GM23248 (cell line): Measurements from ENCODE around the gene DMBT1. TPM values are rescaled to one million over a fixed set of nuclear protein-coding genes. Genes with fewer than 3 reads are reported as not detected.
"Not testable (repeated sequence)": the region's sequence is repeated elsewhere in the genome, so short reads cannot be mapped to it uniquely, and the experiment has no call there.

ENCODE experiments used
- DNase-seq: peaks from one replicate; pipeline ENCODE4 v3.0.0-alpha.2; 2015
- H2AFZ ChIP-seq: fragments of 200-600 bp; sonication (generic); 2 replicates; pipeline ENCODE4 v1.6.1; 2016; ENCODE audit warnings: antibody characterized with exemption
- H3F3A ChIP-seq: fragments of 200-600 bp; sonication (generic); 2 replicates; pipeline ENCODE4 v1.6.1; 2016; ENCODE audit warnings: mild to moderate bottlenecking, antibody characterized with exemption, mixed run types; ENCODE audit not compliant: insufficient read depth
- H3K27ac ChIP-seq: fragments of 200-600 bp; sonication (generic); 2 replicates; pipeline ENCODE4 v1.5.1; 2016; ENCODE audit warnings: mild to moderate bottlenecking
- H3K27me3 ChIP-seq: fragments of 200-600 bp; sonication (generic); replicated peaks from 2 replicates; pipeline ENCODE4 v1.6.1; 2016; ENCODE audit warnings: mild to moderate bottlenecking; ENCODE audit not compliant: insufficient read depth
- H3K36me3 ChIP-seq: fragments of 200-600 bp; sonication (generic); 2 replicates; pipeline ENCODE4 v1.6.1; 2016; ENCODE audit warnings: low read depth, mild to moderate bottlenecking
- H3K4me1 ChIP-seq: fragments of 200-600 bp; sonication (generic); 2 replicates; pipeline ENCODE4 v1.6.1; 2016; ENCODE audit warnings: mild to moderate bottlenecking; ENCODE audit not compliant: insufficient read depth
- H3K4me2 ChIP-seq: fragments of 200-600 bp; sonication (generic); one replicate; pipeline ENCODE4 v1.6.1; 2016; ENCODE audit warnings: mild to moderate bottlenecking; ENCODE audit not compliant: unreplicated experiment
- H3K4me3 ChIP-seq: fragments of 200-600 bp; sonication (generic); 2 replicates; pipeline ENCODE4 v1.5.1; 2016; ENCODE audit warnings: mild to moderate bottlenecking
- H3K79me2 ChIP-seq: fragments of 200-600 bp; sonication (generic); 2 replicates; pipeline ENCODE4 v1.6.1; 2016; ENCODE audit warnings: mild to moderate bottlenecking; ENCODE audit not compliant: insufficient read depth
- H3K9ac ChIP-seq: fragments of 200-600 bp; sonication (generic); 2 replicates; pipeline ENCODE4 v1.6.1; 2016; ENCODE audit warnings: mild to moderate bottlenecking
- H3K9me2 ChIP-seq: fragments of 200-600 bp; sonication (generic); 2 replicates; pipeline ENCODE4 v1.6.1; 2016; ENCODE audit warnings: mixed run types, mild to moderate bottlenecking, moderate library complexity; ENCODE audit not compliant: insufficient read depth
- H3K9me3 ChIP-seq: fragments of 200-600 bp; sonication (generic); one replicate; pipeline ENCODE4 v1.6.1; 2017; ENCODE audit warnings: low read depth
- H4K20me1 ChIP-seq: fragments of 200-600 bp; sonication (generic); 2 replicates; pipeline ENCODE4 v1.6.0; 2016; ENCODE audit not compliant: insufficient read depth
- EZH2 ChIP-seq: fragments of 200-600 bp; sonication (generic); IDR thresholded peaks from 2 replicates; pipeline ENCODE4 v1.6.1; 2018; ENCODE audit warnings: antibody characterized with exemption, mild to moderate bottlenecking; ENCODE audit not compliant: insufficient read depth, poor library complexity, severe bottlenecking
- EZH2phosphoT487 ChIP-seq: fragments of 200-600 bp; sonication (generic); IDR thresholded peaks from 2 replicates; pipeline ENCODE4 v1.6.1; 2018; ENCODE audit warnings: antibody characterized with exemption, moderate library complexity, mild to moderate bottlenecking, low read depth; ENCODE audit not compliant: insufficient read depth
- WGBS, 2 experiments: methylation state at CpG; one replicate each; pipeline ENCODE4 v1.1.6; 2015 to 2017; ENCODE audit warnings: low lambda C conversion rate in 2 of 2, low coverage in 1 of 2; ENCODE audit errors: missing lambda C conversion rate in 2 of 2; 5-methylcytosine and 5-hydroxymethylcytosine counted together
- in situ Hi-C: fragments of 300-500 bp; cut with MboI; formaldehyde crosslinking; loops from 2 replicates; pipeline ENCODE4 v1.15.0; 2020
- polyA plus RNA-seq: library from polyadenylated mRNA; unstranded; fragments of >200 nt; fragmentation: Nextera tagmentation; extraction: Ambion mirVana; gene quantifications from 2 replicates; pipeline ENCODE4 v1.2.1, GENCODE V29; 2016
- total RNA-seq: library from RNA; depleted of rRNA; stranded (reverse); fragments of >200 nt; shearing (Covaris generic); gene quantifications from 2 replicates; pipeline ENCODE4 v1.2.3, GENCODE V29; 2014

Gene DMBT1
- total and polyA plus RNA-seq, 2 experiments from 2014 or later = not detected

DNA sequence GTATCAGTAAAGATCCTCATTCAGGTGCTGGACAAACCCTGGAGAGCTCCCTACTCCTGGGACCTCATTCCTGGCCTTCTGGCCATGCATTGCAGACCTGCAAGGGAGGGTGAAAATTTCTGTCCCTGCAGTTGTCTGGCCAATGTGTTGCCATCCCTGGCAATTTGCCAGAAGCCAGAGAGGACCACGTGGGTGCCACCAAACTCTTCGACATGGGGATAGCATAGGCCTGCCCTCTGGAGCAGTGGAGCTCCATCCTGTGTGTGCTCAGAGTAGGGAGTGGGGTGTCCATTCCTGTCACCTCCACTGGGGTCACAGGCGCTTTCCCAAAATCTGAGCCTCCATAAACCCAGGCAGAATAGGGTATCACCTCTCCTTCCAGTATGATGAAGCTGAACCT is 31.2 kb downstream of the DMBT1 start:
- H3K9me3 ChIP-seq = no peaks in the 10 kb centered on the region
- DNase-seq = no peak
- H3K4me2 ChIP-seq = no peak overlapping the region
- H3K27ac ChIP-seq = no peak overlapping the region
- no peaks in the 10 kb centered on the region for H3K79me2 ChIP-seq
- H4K20me1 ChIP-seq = no peaks in the 10 kb centered on the region
- 36 to 46% methylated on average over 3 of the region's 3 CpGs for WGBS, 2 experiments
- H3F3A ChIP-seq = no peaks in the 10 kb centered on the region
- H3K4me1 ChIP-seq = no peaks in the 10 kb centered on the region
- H2AFZ ChIP-seq = no peak overlapping the region
- H3K27me3 ChIP-seq = no peaks in the 10 kb centered on the region
- in situ Hi-C loops = no loop called here
- no peaks in the 10 kb centered on the region for H3K9me2 ChIP-seq
- H3K36me3 ChIP-seq = no peaks in the 10 kb centered on the region
- H3K4me3 ChIP-seq = no peak overlapping the region
- no peak overlapping the region for H3K9ac ChIP-seq
- no peak for TF ChIP-seq EZH2
- TF ChIP-seq EZH2phosphoT487 = no peak

DNA sequence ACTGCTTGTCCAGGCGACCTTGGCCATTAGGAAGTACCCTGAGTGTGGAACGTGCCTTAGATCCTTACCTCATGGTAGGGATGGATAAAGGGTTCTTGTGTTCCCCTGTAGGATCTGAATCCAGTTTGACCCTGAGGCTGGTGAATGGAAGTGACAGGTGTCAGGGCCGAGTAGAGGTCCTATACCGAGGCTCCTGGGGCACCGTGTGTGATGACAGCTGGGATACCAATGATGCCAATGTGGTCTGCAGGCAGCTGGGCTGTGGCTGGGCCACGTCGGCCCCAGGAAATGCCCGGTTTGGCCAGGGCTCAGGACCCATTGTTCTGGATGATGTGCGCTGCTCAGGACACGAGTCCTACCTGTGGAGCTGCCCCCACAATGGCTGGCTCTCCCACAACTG is 31.6 kb downstream of the DMBT1 start:
- Histone ChIP-seq H4K20me1 (no peaks in the 10 kb centered on the region), H3K4me1 (no peaks in the 10 kb centered on the region), H3K9me2 (no peaks in the 10 kb centered on the region), H3K9ac (no peak overlapping the region), H3K4me2 (no peak overlapping the region), H3F3A (no peaks in the 10 kb centered on the region), H3K27ac (no peak overlapping the region), H3K9me3 (no peaks in the 10 kb centered on the region), H2AFZ (no peak overlapping the region), H3K4me3 (no peak overlapping the region), H3K27me3 (no peaks in the 10 kb centered on the region), H3K79me2 (no peaks in the 10 kb centered on the region), H3K36me3 (no peaks in the 10 kb centered on the region)
- no peak for DNase-seq
- TF ChIP-seq EZH2phosphoT487 = no peak
- no peak for TF ChIP-seq EZH2
- in situ Hi-C loops = no loop called here
- WGBS, 2 experiments = 40 to 61% methylated on average over 6 to 7 of the region's 10 CpGs

DNA sequence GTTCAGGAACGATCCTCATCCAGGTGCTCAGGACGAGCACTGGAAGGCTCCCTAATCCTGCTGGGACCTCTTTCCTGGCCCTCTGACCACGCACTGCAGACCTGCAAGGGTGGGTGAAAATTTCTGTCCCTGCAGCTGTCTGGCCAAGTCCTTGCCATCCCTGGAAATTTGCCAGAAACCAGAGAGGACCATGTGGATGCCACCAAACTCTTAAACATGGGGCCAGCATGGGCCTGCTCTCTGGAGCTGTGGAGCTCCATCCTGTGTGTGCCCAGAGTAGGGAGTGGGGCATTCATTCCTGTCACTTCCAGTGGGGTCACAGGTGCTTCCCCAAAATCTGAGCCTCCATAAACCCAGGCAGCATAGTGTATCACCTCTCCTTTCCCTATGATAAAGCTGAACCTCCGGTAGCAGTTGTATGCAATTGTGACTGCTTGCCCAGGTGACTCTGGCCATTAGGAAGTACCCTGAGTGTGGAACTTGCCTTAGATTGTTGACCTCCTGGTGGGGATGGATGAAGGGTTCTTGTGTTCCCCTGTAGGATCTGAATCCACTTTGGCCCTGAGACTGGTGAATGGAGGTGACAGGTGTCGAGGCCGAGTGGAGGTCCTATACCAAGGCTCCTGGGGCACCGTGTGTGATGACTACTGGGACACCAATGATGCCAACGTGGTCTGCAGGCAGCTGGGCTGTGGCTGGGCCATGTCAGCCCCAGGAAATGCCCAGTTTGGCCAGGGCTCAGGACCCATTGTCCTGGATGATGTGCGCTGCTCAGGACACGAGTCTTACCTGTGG is 57.1 kb downstream of the DMBT1 start:
- H3K9me2 ChIP-seq = no peaks in the 10 kb centered on the region
- H3K4me1 ChIP-seq = no peaks in the 10 kb centered on the region
- H4K20me1 ChIP-seq = no peaks in the 10 kb centered on the region
- H3K4me3 ChIP-seq = no peak overlapping the region
- H3K9me3 ChIP-seq = no peaks in the 10 kb centered on the region
- H3K4me2 ChIP-seq = no peak overlapping the region
- H3K79me2 ChIP-seq = no peaks in the 10 kb centered on the region
- no peak overlapping the region for H3K27ac ChIP-seq
- WGBS, 2 experiments = 28 to 42% methylated on average over 9 to 10 of the region's 10 CpGs
- TF ChIP-seq EZH2phosphoT487 = no peak
- TF ChIP-seq EZH2 = no peak
- in situ Hi-C loops = no loop called here
- no peaks in the 10 kb centered on the region for H3K36me3 ChIP-seq
- H3K9ac ChIP-seq = no peak overlapping the region
- no peaks in the 10 kb centered on the region; the same call in 1 of the 2 replicates for H3K27me3 ChIP-seq
- no peak for DNase-seq
- H2AFZ ChIP-seq = no peak overlapping the region
- H3F3A ChIP-seq = no peaks in the 10 kb centered on the region

DNA sequence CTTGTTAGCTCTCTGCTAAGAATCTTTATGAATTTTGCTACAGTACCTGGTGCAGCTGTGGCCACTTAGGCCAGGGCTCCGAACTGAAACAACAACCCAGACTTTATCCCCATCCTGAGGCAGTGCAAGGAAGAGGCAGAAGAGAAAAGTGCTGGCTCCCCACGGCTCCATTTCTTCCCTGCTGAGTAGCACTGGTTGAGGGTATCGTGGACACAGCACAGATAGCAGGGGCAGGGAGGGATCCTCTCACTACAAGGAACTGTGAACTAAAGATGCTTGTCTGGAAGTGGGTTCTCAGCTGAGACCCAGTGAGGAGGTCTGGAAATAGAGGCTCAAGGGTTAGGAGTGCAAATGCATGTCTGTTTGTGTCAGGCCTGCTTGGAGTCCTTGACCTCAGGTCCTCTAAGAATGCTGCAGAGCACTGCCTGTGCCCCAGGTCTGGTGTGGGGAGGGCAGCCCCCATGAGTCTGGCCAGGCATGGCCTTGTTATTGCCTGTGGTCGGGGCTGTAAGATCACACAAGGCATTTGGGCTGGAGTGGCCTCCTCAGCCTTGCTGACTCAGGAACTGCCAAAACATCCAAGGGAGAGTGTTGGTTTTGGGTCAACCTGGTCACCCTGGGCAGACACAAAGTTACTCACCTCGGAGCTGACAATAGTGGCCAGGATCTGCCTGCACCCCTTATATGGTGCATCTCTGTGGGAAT is 58.1 kb downstream of the DMBT1 start:
- WGBS, 2 experiments = 4 to 7% methylated on average over 5 of the region's 5 CpGs

DNA sequence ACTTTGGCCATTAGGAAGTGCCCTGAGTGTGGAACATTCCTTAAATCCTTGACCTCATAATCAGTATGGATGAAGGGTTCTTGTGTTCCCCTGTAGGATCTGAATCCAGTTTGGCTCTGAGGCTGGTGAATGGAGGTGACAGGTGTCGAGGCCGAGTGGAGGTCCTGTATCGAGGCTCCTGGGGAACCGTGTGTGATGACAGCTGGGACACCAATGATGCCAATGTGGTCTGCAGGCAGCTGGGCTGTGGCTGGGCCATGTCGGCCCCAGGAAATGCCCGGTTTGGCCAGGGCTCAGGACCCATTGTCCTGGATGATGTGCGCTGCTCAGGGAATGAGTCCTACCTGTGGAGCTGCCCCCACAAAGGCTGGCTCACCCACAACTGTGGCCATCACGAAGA is 60.4 kb downstream of the DMBT1 start:
- H3K27ac ChIP-seq, in situ Hi-C loops: not testable (repeated sequence)

More for the DNA sequence above, 58.1 kb downstream of the DMBT1 start:
- no peak overlapping the region for H3K9ac ChIP-seq
- H3K4me2 ChIP-seq = no peak overlapping the region
- H2AFZ ChIP-seq = no peak overlapping the region
- H4K20me1 ChIP-seq = no peaks in the 10 kb centered on the region
- no peaks in the 10 kb centered on the region; the same call in 1 of the 2 replicates for H3K27me3 ChIP-seq
- no peaks in the 10 kb centered on the region for H3K9me3 ChIP-seq
- in situ Hi-C loops = no loop called here
- no peaks in the 10 kb centered on the region for H3K9me2 ChIP-seq
- H3K36me3 ChIP-seq = no peaks in the 10 kb centered on the region
- DNase-seq = no peak
- no peak for TF ChIP-seq EZH2
- no peak for TF ChIP-seq EZH2phosphoT487
- no peaks in the 10 kb centered on the region for H3K4me1 ChIP-seq
- no peaks in the 10 kb centered on the region for H3F3A ChIP-seq
- H3K4me3 ChIP-seq = no peak overlapping the region
- no peak overlapping the region for H3K27ac ChIP-seq
- H3K79me2 ChIP-seq = no peaks in the 10 kb centered on the region

More for the DNA sequence above, 60.4 kb downstream of the DMBT1 start:
- not testable (repeated sequence) for H3K79me2 ChIP-seq, H3K36me3 ChIP-seq, DNase-seq, H3K4me2 ChIP-seq, H3K27me3 ChIP-seq, H3K9me2 ChIP-seq, H3K4me3 ChIP-seq, H4K20me1 ChIP-seq, H2AFZ ChIP-seq, H3K9me3 ChIP-seq, H3K4me1 ChIP-seq, H3K9ac ChIP-seq, H3F3A ChIP-seq
- 32 to 35% methylated on average over 8 of the region's 8 CpGs for WGBS, 2 experiments
